ENCODE results near the gene MECR. TPM values are rescaled to one million over a fixed set of nuclear protein-coding genes. Genes with fewer than 3 reads are reported as not detected.
A peak's percentile ranks its signal among the peaks of the same experiment; 100 is the strongest.

Gene MECR
- total RNA-seq, 2 donors from 2014 or later, result 12.9 to 21.8 TPM

- Histone ChIP-seq H3K27me3 (no peaks in the 10 kb centered on the region), H3K4me1 (peaks cover 10% of the 10 kb centered on the region), H3K9ac (ENCODE audit: low read depth in 2 of 2, low read length in 2 of 2) (no peak overlapping the region), H3K4me3 (no peak overlapping the region), H3K36me3 (no peaks in the 10 kb centered on the region), H3K9me3 (no peaks in the 10 kb centered on the region), H3K27ac (no peak overlapping the region)
- DNase-seq, result no peak
- TF ChIP-seq CTCF (IDR thresholded peaks at IDR 0.05), result no peak
- intact Hi-C loops (cut with DNase I), result no loop called here
Observed at GRCh38 chr1:29266912-29267311, 36.2 kb upstream of the MECR start.

- no peak for TF ChIP-seq CTCF (IDR thresholded peaks at IDR 0.05)
- intact Hi-C loops (cut with DNase I), result no loop called here
Observed at GRCh38 chr1:29264773-29265389, 34.1 kb upstream of the MECR start.

GRCh38 chr1:29260531-29260930 lies 29.8 kb upstream of the MECR start:
- no peak for DNase-seq
- Histone ChIP-seq H3K9me3 (no peaks in the 10 kb centered on the region), H3K9ac (ENCODE audit: low read depth in 2 of 2, low read length in 2 of 2) (no peak overlapping the region), H3K27me3 (no peaks in the 10 kb centered on the region), H3K4me1 (no peaks in the 10 kb centered on the region), H3K4me3 (no peak overlapping the region), H3K36me3 (no peaks in the 10 kb centered on the region), H3K27ac (no peak overlapping the region)
- TF ChIP-seq CTCF (IDR thresholded peaks at IDR 0.05), result no peak
- intact Hi-C loops (cut with DNase I), result no loop called here

More at GRCh38 chr1:29264773-29265389, 34.1 kb upstream of the MECR start:
- Histone ChIP-seq H3K27ac (peak overlapping the region; percentile 33), H3K9ac (ENCODE audit: low read depth in 2 of 2, low read length in 2 of 2) (no peak overlapping the region), H3K4me3 (no peak overlapping the region), H3K27me3 (no peaks in the 10 kb centered on the region), H3K4me1 (no peaks in the 10 kb centered on the region), H3K9me3 (no peaks in the 10 kb centered on the region), H3K36me3 (no peaks in the 10 kb centered on the region)
- DNase-seq, result no peak

GRCh38 chr1:29259802-29260441 lies 29.2 kb upstream of the MECR start:
- no peak for TF ChIP-seq CTCF (IDR thresholded peaks at IDR 0.05)
- Histone ChIP-seq H3K9ac (ENCODE audit: low read depth in 2 of 2, low read length in 2 of 2) (peak overlapping the region in 1 of 2 donors; percentile 50), H3K36me3 (no peaks in the 10 kb centered on the region), H3K4me1 (no peaks in the 10 kb centered on the region), H3K27me3 (no peaks in the 10 kb centered on the region), H3K27ac (no peak overlapping the region), H3K9me3 (no peaks in the 10 kb centered on the region), H3K4me3 (peak overlapping the region; percentile 66)
- DNase-seq, result peak; percentile 72
- intact Hi-C loops (cut with DNase I), result no loop called here

- H3K9ac ChIP-seq (ENCODE audit: low read depth in 2 of 2, low read length in 2 of 2), result peak overlapping the region in 1 of 2 donors; percentile 50
- no peaks in the 10 kb centered on the region for H3K4me1 ChIP-seq
- intact Hi-C loops (cut with DNase I), result no loop called here
- no peak for DNase-seq
- no peak overlapping the region for H3K27ac ChIP-seq
- no peaks in the 10 kb centered on the region for H3K9me3 ChIP-seq
- no peak for TF ChIP-seq CTCF (IDR thresholded peaks at IDR 0.05)
- peak overlapping the region; percentile 66 for H3K4me3 ChIP-seq
- no peaks in the 10 kb centered on the region for H3K36me3 ChIP-seq
- H3K27me3 ChIP-seq, result no peaks in the 10 kb centered on the region
Observed at GRCh38 chr1:29258976-29259801, 28.5 kb upstream of the MECR start.

All from colonic mucosa (tissue), 4 donors.